SK-N-MC (cell line): ENCODE data around the gene INSYN2B.

Experiments
- DNase-seq: peaks from one replicate; pipeline ENCODE4 v3.0.0-alpha.2; 2011; ENCODE audit warnings: low read depth, low spot score
- H3K27ac ChIP-seq: fragments of 200-600 bp; sonication (generic); 2 replicates; pipeline ENCODE4 v1.5.1; 2016; ENCODE audit warnings: mixed run types
- H3K36me3 ChIP-seq: fragments of 200-600 bp; sonication (generic); 2 replicates; pipeline ENCODE4 v1.6.1; 2017; ENCODE audit warnings: antibody characterized with exemption, low read length, mixed read lengths; ENCODE audit not compliant: insufficient read depth
- H3K4me3 ChIP-seq: fragments of 200-600 bp; sonication (generic); 2 replicates; pipeline ENCODE4 v1.5.1; 2016
- H3K9ac ChIP-seq: fragments of 200-600 bp; sonication (generic); 2 replicates; pipeline ENCODE4 v1.8.0; 2017; ENCODE audit warnings: mixed run types, mixed read lengths; ENCODE audit not compliant: insufficient read length
- H3K9me3 ChIP-seq: fragments of 200-600 bp; sonication (generic); 2 replicates; pipeline ENCODE4 v1.6.1; 2017; ENCODE audit warnings: low read depth, mild to moderate bottlenecking, antibody characterized with exemption, low read length, moderate library complexity, mixed read lengths
- EZH2 ChIP-seq: fragments of 200-600 bp; sonication (generic); IDR thresholded peaks from one replicate; pipeline ENCODE4 v1.6.1; 2017; ENCODE audit warnings: antibody characterized with exemption
- FOXP2 ChIP-seq: optimal IDR thresholded peaks from 2 replicates; pipeline ENCODE3; 2011; ENCODE audit warnings: mild to moderate bottlenecking, moderate library complexity; ENCODE audit not compliant: insufficient read depth; ENCODE audit errors: extremely low read length, control extremely low read depth
- POLR2AphosphoS5 ChIP-seq: IDR thresholded peaks from 2 replicates; pipeline ENCODE4 v1.6.1; 2012; ENCODE audit warnings: mild to moderate bottlenecking, low read depth, low read length, borderline replicate concordance

Gene INSYN2B

GRCh38 chr5:169933616-169934015, 46.7 kb downstream of the INSYN2B start:
- no peak overlapping the region for H3K4me3 ChIP-seq
- H3K9me3 ChIP-seq: no peaks in the 10 kb centered on the region
- H3K36me3 ChIP-seq: no peaks in the 10 kb centered on the region
- no peak for TF ChIP-seq POLR2AphosphoS5
- TF ChIP-seq EZH2: no peak
- TF ChIP-seq FOXP2: no peak
- no peak for DNase-seq
- H3K27ac ChIP-seq: no peak overlapping the region
- no peak overlapping the region for H3K9ac ChIP-seq

GRCh38 chr5:169933127-169933526, 47.2 kb downstream of the INSYN2B start:
- Histone ChIP-seq H3K4me3 (no peak overlapping the region), H3K27ac (no peak overlapping the region), H3K9me3 (no peaks in the 10 kb centered on the region), H3K9ac (no peak overlapping the region), H3K36me3 (no peaks in the 10 kb centered on the region)
- no peak for TF ChIP-seq POLR2AphosphoS5
- no peak for TF ChIP-seq FOXP2
- no peak for TF ChIP-seq EZH2
- no peak for DNase-seq

GRCh38 chr5:169923988-169924387, 56.3 kb downstream of the INSYN2B start:
- Histone ChIP-seq H3K9me3 (no peaks in the 10 kb centered on the region), H3K27ac (no peak overlapping the region), H3K4me3 (no peak overlapping the region), H3K36me3 (no peaks in the 10 kb centered on the region), H3K9ac (no peak overlapping the region)
- DNase-seq: no peak
- TF ChIP-seq EZH2 (no peak), FOXP2 (no peak), POLR2AphosphoS5 (no peak)

- Histone ChIP-seq H3K4me3 (no peak overlapping the region), H3K27ac (no peak overlapping the region), H3K9ac (no peak overlapping the region), H3K9me3 (no peaks in the 10 kb centered on the region), H3K36me3 (no peaks in the 10 kb centered on the region)
- no peak for DNase-seq
- TF ChIP-seq EZH2: no peak
- TF ChIP-seq POLR2AphosphoS5: no peak
- TF ChIP-seq FOXP2: no peak
These were observed 57.8 kb downstream of the INSYN2B start for GRCh38 chr5:169922474-169922873.

- no peak overlapping the region for H3K9ac ChIP-seq
- H3K27ac ChIP-seq: no peak overlapping the region
- DNase-seq: no peak
- H3K36me3 ChIP-seq: no peaks in the 10 kb centered on the region
- TF ChIP-seq POLR2AphosphoS5: no peak
- no peak for TF ChIP-seq FOXP2
- no peak for TF ChIP-seq EZH2
- no peaks in the 10 kb centered on the region for H3K9me3 ChIP-seq
- no peak overlapping the region for H3K4me3 ChIP-seq
These were observed 58.3 kb downstream of the INSYN2B start for GRCh38 chr5:169921949-169922348.

GRCh38 chr5:169921384-169921783, 58.9 kb downstream of the INSYN2B start:
- no peak for DNase-seq
- TF ChIP-seq FOXP2: no peak
- H3K9ac ChIP-seq: no peak overlapping the region
- H3K27ac ChIP-seq: no peak overlapping the region
- no peaks in the 10 kb centered on the region for H3K9me3 ChIP-seq
- H3K4me3 ChIP-seq: no peak overlapping the region
- no peaks in the 10 kb centered on the region for H3K36me3 ChIP-seq

- Histone ChIP-seq H3K27ac (no peak overlapping the region), H3K9ac (no peak overlapping the region), H3K4me3 (no peak overlapping the region), H3K9me3 (no peaks in the 10 kb centered on the region), H3K36me3 (no peaks in the 10 kb centered on the region)
- TF ChIP-seq EZH2 (no peak), POLR2AphosphoS5 (no peak), FOXP2 (no peak)
- no peak for DNase-seq
These were observed 59.8 kb downstream of the INSYN2B start for GRCh38 chr5:169920474-169920873.

GRCh38 chr5:169918228-169918627, 62.1 kb downstream of the INSYN2B start:
- no peaks in the 10 kb centered on the region for H3K9me3 ChIP-seq
- DNase-seq: no peak
- H3K36me3 ChIP-seq: no peaks in the 10 kb centered on the region
- H3K9ac ChIP-seq: no peak overlapping the region
- H3K4me3 ChIP-seq: no peak overlapping the region
- H3K27ac ChIP-seq: no peak overlapping the region
- TF ChIP-seq FOXP2 (no peak), EZH2 (no peak), POLR2AphosphoS5 (no peak)

GRCh38 chr5:169917500-169917899, 62.8 kb downstream of the INSYN2B start:
- Histone ChIP-seq H3K9me3 (no peaks in the 10 kb centered on the region), H3K9ac (no peak overlapping the region), H3K27ac (no peak overlapping the region), H3K36me3 (no peaks in the 10 kb centered on the region), H3K4me3 (no peak overlapping the region)
- DNase-seq: no peak
- no peak for TF ChIP-seq EZH2
- no peak for TF ChIP-seq FOXP2
- no peak for TF ChIP-seq POLR2AphosphoS5
